HG03520 (cell line): Measurements from ENCODE around the gene TCTN1.
"Not testable (repeated sequence)": the region's sequence is repeated elsewhere in the genome, so short reads cannot be mapped to it uniquely, and the experiment has no call there.

ENCODE experiments used
- ATAC-seq: cut with Tn5 transposase; IDR thresholded peaks from one replicate; pipeline ENCODE4 v1.9.1; 2021; ENCODE audit warnings: mild to moderate bottlenecking, moderate library complexity; ENCODE audit not compliant: unreplicated experiment

TCTN1 gene

DNA sequence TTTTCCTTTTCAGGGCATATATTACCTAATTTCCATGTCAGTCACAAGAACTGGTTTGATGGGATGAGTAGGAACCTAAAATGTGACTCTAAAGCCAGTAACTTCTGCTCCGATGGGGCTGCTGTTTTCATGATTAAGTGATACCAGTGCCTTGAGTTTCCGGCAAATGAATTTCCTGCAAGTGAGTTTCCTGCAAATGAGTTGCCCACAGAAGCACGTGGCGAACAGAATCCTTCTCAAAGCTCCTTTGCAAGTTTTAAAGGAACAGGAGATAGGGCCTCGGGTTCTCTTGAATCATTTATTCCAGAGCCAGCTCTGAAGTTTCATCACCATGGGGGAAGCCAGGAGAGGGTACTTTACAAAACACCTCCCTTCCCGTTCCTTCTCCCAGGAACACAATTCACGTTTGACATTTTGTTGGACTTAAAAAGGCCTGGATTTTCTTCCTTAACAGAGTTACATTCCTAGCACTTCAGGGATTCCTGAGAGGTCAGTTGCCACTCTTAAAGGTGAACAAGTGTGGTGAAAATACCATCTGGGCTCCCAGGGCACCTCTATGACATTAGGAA lies 28.6 kb upstream of the TCTN1 start:
- no peak for ATAC-seq

DNA sequence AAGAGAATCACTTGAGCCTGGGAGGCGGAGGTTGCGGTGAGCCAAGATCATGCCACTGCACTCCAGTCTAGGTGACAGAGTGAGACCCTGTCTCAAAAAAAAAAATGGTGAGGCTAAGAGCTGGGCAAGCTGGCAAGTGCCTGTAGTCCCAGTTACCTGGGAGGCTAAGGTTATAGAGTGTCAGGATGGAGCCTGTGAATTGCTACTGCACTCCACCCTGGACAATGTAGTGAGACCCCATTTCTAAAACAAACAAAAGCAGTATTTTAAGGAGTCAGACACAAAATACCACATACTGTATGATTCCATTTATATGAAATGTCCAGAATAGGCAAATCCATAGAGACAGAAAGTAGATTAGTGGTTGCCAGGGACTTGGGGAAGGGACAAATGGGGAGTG lies 26.8 kb upstream of the TCTN1 start:
- ATAC-seq, result not testable (repeated sequence)

DNA sequence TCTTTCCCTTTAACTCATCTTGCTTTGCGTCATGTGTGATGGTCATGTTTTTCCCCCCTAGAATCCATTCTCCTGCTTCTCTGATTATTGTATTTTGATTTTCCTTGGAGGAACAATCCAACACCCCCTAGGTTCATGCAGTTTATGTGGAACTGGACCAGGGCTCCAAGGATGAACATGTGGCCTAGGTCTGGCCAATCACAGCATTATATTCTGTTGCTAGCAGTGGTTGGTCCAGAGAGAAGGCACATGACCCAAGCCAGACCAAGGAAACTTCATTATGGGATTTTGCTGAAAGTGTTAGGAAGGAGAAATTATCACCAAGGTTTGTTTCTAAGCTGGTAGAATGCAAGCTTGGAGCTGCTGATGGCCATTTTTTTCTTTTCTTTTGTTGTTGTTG lies 23.9 kb upstream of the TCTN1 start:
- ATAC-seq, result no peak

DNA sequence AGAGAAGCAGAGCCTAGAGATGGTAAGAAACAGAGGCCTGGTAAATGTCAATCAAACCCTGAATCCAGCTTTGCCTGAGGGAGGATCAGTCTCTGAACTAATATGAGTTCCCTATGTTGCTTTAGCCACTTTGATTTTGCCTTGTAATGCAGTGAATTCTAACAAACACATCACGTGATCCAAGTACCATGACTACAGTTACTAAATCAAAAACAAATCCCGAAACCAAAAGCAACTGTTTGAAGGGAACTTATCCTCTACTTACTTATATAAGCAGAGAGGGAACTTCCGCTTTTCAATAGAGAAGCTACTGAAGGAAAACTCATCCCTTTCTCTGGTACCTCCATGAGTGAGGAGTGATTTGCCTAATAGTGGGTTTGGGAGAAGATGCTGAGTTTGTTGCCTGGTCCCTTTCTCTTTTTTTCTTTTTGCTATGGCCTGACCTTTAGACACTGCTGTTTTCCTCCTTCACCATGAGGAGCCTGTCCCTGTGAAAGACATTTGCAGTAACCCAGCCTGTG lies 23.1 kb upstream of the TCTN1 start:
- ATAC-seq, result peak; percentile 86

DNA sequence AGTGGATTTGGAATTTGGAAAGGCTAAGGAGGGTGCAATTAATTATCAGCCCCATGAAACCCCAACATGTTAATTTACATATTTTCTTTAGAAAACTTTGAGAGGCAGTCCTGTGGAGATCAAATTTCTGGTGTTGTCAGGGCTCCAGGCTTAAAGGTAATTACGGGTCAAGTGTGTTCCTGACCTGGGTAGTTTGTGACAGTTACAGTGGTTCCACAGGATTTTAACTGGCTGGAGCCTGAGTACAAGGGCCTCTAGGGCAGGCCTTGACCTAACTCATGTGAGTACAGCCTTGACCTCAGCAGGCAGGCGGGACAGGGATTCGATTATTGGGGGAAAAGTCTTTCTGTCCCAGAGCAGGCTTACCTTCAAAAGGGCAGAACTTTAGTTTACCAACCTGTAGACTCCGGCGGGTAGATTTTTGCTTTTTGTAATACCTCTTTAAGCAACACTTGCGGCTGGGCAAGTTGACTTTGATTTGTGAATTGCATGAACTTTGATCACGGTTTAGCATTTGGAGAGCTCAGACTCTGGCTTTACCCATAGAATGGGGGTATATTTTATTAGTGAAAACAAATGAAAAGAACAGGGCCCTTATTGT lies 22.4 kb upstream of the TCTN1 start:
- no peak for ATAC-seq

DNA sequence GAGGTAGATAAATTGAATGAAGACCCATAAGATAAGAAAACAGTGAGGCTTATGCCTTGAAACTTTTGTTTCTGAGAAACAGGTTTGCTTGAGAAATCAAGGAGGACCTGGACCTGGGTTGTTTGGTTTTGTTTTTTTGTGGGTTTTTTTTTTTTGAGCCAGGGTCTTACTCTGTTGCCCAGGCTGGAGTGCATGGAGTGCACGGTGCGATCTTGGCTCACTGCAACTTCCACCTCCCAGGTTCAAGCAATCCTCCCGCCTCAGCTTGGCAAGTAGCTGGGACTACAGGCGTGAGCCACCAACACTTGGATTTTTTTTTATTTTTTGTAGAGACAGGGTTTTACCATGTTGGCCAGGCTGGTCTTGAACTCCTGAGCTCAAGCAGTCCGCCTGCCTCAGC lies 21.9 kb upstream of the TCTN1 start:
- ATAC-seq, result no peak

DNA sequence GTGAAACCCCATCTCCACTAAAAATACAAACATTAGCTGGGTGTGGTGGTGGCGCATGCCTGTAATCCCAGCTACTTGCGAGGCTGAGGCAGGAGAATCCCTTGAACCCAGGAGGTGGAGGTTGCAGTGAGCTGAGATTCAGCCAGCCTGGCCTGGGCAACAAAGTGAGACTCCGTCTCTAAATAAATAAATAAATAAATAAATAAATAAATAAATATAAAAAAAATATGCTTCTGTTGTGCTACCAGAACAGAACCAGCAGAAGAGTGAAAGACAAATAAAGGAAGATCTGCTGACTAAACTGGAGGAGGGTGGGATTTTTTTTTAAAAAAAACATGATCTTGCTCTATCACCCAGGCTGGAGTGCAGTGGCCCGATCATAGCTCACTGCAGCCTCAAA lies 21.0 kb upstream of the TCTN1 start:
- not testable (repeated sequence) for ATAC-seq

DNA sequence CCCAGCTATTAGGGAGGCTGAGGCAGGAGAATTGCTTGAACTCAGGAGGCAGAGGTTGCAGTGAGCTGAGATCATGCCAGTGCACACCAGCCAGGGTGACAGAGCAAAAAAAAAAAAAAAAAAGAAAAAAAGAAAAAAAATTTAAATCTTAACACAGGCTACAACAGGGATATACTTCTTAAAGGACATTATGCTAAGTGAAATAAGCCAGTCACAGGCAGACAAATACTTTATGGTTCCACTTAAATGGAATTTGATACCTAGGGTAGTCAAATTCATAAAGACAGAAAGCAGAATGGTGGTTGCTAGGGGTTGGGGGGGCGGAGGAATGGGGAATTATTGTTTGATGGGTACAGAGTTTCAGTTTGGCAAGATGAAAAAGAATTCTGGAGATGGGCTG lies 16.0 kb upstream of the TCTN1 start:
- ATAC-seq, result no peak

DNA sequence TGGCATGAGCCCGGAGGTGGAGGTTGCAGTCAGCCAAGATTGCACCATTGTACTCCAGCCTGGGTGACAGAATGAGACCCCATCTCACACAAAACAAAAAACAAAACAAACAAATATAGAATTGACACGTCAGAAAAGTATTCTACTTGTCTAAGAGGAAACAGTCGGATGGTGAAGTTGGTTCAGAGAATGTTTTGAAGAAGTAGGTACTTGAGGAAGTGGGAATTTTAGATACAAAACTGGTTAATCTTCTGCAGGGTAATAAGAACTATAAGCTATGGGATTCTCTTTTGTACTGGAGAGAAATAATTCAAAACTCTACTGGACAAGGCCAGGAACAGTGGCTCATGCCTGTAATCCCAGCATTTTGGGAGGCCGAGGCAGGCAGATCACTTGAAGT lies 14.6 kb upstream of the TCTN1 start:
- no peak for ATAC-seq

DNA sequence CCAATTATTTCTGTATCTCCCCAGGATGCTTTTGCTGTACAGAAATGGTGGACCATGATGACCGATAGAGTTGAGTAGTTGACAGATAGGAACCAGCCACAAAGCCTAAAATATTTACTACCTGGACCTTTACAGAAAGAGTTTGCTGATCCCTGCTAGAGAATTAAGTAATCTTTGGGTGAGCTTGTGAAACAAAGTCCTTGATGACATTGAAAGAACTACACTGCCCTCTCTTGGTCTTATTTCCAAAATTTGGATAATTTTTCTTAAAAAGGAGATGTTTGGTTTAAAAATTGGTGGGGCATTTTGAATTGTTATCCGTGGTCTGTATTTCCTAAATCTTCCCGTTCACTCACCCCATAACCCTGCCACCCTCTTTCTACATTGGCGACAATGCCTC lies 13.7 kb upstream of the TCTN1 start:
- no peak for ATAC-seq

DNA sequence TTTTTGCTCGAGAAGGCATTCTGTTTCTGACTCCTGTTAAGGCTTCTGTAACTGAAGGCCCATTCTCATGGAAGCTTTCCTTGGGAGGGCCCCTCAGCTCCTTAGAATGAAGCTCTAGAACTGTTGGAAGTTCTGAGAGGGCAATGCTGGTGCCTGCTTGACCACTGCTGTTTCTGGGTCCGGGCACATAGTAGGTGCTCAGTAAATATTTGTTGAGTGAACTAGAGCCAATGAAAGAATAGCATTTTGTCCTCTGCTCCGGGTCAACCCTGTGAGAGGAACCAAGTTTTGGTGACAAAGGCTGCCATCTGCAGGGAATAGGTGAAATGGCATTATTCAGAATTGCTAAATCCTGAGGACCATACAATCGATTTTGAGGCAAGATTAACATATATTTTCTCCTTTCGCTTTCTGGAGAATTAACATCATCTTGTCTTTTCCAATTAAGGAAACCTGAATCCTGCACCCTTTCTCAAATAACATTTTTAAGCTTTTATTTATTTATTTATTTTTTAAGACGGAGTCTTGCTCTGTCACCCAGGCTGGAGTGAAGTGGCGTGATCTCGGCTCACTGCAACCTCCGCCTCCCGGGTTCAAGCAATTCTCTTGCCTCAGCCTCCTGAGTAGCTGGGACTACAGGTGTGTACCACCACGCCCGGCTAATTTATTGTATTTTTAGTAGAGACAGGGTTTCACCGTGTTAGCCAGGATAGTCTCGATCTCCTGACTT lies 11.7 kb upstream of the TCTN1 start:
- ATAC-seq, result not testable (repeated sequence)

DNA sequence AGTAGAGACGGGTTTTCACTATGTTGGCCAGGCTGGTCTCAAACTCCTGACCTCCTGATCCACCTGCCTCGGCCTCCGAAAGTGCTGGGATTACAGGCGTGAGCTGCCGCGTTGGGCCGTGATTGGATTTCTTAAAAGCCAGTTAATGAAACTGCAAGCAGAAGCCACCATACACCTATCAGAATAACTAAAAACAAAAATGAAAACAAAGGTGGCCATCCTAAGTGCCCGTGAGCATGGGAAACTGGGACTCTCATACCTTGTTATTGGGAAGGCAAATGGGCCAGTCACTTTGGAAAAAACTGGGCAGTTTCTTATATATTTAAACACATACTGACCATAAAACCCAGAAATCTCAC lies 7.7 kb upstream of the TCTN1 start:
- no peak for ATAC-seq

DNA sequence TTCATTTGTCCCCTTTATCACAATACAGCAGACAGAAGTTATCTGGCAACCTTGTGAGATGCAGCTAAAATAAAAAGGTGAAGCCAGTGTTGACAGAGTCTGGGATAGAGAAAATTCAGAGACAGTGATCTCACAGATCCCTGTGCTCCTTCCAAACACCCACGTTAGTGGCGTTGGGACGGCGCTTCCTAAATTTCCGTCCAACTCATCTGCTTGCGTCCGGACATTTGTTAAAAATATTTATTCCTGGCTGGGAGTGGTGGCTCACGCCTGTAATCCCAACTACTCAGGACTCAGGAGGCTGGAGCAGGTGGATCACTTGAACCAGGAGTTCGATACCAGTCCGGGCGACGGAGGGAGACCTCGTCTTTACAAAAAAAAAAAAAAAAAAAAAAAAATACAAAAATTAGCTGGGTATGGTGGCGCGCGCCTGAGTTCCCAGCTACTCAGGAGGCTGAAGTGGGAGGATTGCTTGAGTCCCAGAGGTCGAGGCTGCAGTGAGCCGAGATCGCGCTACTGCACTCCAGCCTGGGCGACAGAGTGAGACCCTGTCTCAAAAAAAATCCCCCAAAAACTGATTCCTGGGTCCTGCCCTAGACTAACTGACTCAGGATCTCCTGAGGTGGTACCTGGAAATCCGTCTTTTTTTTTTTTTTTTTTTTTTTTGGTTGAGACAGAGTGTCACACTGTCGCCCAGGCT lies 708 bp upstream of the TCTN1 start:
- no peak for ATAC-seq

DNA sequence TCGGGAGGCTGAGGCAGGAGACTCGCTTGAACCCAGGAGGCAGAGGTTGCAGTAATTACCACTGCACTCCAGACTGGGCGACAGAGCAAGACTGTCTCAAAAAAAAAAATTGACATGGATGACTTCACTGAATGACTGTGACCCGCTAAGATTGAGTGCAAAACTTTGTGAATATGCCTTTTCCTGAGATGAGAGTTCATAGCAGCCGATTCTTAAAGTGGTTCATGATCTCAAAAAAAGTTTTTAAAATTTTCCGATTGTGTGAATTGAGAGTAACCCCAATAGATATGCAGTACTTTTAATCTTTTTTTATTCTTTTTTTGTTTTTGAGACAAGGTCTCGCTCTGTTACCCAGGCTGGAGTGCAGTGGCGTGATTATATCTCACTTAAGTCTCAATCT lies 1.2 kb downstream of the TCTN1 start:
- ATAC-seq, result no peak

DNA sequence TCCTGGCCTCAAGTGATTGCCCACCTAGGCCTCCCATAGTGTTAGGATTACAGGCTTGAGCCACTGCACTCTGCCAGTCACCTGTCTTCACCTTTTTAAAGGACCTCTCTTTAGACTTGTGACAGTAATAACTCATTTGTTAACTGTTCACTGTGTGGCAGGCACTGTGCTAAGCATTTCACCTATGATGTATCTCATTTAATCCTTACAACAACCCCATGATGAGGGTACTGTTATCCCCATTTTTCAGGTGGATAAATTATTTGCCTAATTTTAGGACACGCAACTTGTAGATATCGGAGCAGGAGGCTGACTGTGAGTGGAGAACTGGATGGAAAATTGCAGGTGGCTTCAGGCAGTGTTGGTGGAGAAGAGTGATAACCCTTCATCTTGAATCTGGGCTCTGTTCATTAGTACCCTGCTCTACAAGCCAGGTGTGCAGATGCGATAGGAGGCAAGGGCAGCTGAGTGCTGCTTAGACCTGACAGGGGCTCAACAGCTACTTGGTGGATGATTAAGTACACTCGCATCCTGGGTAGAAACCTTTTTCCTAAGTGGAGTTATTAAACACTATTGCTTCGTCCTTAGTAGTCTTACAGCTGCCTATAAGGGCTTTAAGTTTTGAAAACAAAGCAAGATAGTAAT lies 2.7 kb downstream of the TCTN1 start:
- ATAC-seq, result no peak

DNA sequence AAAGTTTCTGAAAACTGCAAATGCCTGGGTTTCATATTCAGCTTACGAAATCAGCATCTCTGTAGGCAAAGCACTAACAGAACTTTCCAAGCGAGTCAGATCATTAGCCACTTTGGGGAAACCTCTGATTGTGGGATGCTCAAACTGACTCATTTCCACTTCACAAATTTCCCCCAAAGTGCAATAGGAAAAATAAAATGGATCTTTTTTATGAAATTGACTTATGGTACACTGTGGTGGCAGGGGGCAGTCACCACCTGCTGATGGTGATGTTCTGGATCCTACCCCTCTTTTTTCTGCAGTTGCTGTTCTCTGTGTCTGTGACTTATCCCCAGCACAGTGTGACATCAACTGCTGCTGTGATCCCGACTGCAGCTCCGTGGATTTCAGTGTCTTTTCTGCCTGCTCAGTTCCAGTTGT lies 5.6 kb downstream of the TCTN1 start:
- ATAC-seq, result peak; percentile 44

DNA sequence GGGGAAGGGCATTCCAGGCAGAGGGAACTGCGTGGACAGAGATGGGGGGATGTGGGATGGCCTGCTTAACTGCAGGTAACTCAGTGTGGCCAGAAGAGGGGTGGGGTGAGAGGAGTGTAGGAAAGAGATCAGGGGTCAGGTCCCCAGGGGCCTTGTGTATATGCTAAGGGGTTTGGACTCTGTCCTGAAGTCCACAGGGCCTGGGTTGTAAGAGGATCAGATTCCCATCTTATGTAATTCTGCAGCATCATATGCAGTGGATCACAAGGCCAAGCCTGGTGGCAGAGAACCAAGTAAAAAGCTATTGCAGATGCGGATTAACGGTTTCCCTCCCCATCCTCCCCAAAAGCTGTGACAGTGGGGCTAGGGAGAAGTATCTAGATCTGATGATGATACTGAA lies 8.7 kb downstream of the TCTN1 start:
- ATAC-seq, result no peak

DNA sequence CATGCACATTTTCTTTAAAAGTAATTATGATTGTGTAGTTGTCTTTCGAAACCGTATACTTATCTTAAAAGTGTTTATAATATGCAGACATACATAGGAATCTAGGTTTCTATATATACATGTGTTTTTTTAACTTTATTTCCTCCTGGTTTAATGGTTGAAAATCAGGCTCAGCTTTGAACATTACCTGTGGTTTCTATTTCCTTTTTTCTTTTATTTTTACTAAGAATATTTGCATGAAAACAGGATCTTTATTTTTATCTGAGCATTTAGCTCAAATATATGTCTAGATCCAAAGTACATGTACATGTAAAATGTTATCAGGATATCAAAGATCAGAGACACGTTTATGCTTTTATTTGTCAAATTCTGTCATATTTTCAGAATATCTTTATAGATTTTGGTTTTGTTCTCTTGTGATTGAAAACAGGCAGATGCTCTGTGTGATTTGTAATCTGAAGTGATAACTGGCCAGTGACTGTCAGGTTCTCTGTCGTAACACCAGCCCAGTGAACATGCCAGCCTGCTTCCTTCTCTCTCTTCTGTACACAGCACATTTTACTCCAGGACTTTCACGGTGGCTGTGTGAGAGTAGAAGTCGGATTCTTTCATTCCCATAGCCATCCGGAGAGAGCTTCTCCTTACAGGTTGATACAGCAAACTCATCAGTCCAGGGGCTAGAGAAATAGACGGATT lies 13.7 kb downstream of the TCTN1 start:
- no peak for ATAC-seq

DNA sequence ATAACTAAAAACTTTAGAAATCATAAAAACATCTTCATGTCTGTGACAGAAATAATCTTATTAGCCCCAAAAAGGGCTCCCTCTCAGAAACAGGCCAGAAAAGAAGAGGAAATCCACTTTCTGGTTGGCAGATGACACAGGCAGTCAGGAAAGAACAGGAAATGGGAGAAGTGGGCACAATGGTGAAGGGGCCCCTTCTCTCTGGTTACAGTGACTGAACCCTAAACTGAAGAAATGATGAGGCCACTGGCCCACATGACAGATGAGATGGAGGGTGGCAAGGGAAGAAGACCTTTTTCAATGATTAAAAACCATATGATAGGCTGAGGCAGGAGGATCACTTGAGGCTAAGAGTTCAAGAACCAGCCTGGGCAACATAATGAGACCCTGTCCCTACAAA lies 21.1 kb downstream of the TCTN1 start:
- no peak for ATAC-seq

DNA sequence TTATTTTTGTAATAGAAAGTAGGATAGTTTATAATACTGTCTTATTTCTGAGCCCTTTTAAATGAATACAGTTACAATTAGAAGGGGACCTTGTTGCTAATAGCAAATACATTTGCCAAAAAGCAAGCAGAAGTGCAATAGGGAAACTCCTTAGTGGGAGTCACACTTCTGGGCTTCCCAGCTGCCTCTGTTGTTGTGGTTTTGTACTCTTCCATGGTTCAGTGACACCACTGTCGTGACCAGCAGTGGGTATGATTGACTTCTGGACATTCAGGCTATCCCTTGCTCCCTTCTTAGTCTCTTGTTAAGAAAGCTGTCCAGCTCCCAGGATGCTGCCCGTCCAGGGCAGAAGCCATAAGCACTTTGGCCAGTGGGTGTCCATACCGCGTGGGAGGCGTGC lies 22.6 kb downstream of the TCTN1 start:
- ATAC-seq, result no peak
